UCSD-AML1 (cell line): ENCODE data around the gene ABCC5.
A peak's percentile ranks its signal among the peaks of the same experiment; 100 is the strongest.
"Not testable (repeated sequence)": the region's sequence is repeated elsewhere in the genome, so short reads cannot be mapped to it uniquely, and the experiment has no call there.

Source experiments
- DNase-seq: peaks from one replicate; lab custom pipeline; 2025; ENCODE audit not compliant: unreplicated experiment; lab: John Stamatoyannopoulos, UW

The ABCC5 gene

DNA sequence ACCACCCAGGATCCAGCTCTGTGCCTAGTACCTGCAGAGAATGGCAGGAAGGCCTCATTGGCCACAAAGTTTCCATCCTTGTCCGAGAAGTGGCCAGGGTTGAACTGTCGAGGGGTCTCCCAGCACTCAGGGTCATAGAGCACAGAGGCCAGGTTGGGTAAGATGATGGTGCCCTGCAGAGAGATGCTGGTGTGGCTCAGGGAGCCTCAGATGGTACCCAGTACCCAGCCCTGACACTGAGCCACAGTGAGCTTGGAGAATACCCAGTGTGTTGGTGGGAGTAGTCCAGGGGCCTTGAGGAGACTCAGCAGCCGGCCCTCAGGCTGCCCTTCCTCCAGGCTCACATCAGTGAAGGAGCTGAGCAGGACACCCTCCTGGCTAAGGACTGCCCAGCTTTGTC lies 121.5 kb downstream of the ABCC5 start:
- DNase-seq = no peak

DNA sequence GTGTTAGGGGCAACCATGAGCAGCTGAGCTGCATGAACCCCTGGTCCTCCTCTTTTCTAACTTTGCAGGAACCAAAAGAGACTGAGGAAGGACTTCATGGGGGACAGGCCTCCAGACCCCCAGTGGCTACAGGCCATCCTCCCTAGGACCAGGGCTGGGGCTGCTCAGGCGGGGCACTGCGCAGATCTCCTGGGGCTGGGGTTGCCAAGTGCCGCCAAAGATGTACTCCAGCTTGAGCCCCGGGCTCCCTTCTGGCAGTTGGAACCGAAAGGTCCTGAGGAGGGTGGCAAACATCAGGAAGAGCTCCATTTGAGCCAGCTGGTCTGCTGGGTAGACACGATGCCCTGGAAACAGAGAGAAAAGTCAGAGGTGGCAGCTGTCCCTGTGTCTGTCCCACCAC lies 121.9 kb downstream of the ABCC5 start:
- no peak for DNase-seq

DNA sequence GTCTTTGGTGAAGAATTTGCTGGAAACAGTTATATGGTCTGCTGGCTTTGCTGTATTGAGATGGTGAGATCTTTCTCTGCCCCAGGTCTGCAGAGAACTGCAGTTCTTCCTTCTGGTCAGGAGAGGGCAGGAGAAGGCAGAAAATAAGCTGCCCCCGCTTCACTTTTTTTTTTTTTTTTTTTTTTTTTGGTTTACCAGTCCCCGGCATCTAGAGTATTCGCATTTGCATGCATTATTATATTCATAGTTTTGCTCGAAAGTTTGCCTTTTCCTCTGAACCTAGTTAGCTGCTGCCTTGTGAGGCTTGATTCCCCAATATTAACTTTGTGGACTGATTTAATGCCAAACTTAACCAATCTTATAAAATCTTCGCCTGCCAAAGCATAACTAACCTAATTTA lies 122.4 kb downstream of the ABCC5 start:
- DNase-seq = no peak

DNA sequence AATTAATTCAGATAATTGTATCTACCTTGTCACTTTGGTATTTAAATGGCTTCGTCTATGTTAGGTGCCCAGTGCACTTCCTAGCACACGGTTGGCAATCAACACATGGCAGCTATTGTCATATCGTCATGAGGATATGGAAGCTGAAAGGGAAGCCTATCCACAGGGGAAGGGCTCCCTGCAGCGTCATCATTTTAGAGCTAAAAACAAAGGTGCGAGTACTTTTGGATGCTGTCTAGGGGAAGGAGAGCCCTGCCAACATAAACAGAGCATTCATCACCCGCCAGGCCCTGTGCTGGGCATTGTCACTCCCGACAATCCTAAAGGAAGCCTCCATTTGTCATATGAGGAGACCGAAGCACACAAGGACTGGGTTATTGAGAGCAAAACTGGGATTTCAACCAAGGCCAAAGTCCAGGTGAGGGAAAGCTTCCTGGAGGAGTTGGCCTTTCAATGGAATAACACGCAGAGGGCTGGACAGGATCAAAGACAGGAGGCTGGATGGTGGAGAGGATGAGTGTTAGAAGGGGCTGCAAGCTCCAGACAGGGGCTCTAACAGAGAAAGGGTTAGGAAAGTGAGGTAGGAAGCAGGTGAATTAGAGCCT lies 125.0 kb downstream of the ABCC5 start:
- DNase-seq = no peak

DNA sequence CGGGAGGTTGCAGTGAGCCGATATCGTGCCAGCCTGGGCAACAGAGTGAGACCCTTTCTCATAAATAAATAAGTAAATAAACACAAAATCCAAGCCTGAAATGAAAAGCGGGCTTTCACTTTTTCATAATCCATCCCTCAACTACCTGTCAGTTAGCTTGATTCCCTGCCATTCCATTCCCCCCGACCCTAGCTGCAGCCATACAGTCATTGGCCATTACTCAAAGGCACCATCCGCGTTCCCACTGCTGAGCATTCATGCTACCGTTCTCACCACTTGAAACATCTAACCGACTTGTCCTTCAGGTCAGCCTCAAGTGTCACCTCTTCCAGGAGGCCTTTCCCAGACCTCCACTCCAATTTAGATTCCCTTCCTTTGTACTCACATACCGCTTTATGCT lies 131.9 kb downstream of the ABCC5 start:
- DNase-seq = no peak

DNA sequence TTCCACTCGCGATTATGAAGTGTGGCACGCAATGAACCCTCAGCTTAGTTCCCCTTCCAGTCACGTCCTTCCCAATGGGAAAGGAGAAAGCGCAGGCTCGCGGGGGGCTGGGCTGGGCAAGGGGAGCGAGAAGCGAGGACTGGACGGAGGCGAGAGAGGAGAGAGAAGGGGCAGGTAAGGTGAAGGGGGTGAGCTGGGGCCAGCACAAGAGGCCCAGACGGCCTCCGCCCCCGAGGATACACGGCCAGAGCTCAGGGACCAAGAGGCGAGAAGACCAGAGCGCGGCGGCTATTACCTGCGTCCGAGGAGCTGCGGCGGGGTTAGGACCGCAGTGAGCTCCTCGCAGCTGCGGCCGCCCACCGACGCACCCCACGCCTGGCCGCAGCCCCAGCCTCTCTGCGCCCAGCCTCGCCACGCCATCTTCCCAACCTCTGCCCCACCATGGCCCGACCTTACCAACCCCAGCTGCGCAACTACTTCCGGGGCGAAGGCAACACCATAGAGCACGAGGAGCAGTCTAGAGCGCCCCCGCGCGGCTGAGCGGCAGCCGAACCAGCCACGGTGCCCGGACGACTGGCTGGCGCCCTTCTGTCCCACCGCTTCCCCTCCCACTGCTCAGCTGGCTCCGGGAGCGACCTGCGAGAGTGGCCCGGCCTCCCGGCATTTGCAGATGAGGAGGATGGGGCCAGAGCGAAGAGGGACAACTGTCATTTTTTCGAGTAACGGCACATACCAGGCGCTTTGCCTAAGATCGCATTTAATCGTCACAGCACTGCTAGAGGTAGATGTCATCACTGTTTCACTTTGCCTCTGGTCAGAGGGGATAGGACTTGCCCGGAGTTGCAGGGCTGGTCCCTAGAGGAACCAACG lies 133.0 kb downstream of the ABCC5 start, which contains the start of gene PARL:
Gene PARL (minus strand): TSS at position 454 of the 870 bp plus-strand sequence. CDS start 34 bp downstream, at position 420.
- peak; percentile 95 for DNase-seq

DNA sequence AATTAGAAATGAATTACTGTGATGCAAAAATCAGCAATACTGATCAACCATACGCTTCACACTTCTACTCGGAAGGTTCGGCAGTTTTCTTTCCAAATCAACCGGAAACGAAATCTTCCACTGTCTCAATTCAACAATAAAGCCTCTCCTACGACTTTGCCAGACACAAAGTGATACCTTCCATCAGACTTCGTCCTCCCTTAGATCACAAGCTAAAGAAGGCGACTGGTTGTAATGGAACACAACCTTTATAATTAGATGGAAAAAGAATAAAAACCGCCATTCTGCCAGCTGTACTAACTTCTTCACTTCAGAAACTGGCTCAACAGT lies 133.6 kb downstream of the ABCC5 start:
- no peak for DNase-seq

DNA sequence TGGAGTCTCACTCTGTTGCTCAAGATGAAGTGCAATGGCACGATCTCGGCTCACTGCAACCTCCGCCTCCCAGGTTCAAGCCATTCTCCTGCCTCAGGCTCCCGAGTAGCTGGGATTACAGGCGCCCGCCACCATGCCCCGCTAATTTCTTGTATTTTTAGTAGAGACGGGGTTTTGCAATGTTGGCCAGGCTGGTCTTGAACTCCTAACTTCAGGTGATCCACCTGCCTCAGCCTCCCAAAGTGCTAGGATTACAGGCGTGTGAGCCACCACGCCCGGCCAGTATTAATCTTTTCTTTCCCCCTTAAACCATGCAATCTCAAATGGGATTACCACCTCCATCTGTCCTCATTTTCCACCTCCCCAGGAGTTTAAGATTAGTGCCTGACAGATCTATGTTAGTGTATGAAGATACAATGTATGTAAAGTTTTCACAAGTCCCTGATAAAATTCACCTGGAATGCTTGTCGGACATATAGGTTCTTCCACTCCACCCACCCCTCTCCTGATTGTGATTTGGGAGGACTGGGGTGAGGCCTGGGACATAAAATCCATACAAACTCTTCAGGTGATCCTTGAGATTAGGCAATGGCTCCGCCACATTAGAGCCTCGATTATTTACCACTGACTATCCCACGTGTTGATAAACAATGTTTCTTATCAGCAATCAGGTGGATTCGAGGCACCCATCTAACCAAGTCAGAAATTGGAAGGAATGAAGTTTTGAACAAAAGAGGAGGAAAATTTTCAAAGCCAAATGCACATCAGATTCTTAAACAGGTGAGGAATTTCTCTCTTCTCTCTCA lies 134.2 kb downstream of the ABCC5 start:
- DNase-seq = no peak

DNA sequence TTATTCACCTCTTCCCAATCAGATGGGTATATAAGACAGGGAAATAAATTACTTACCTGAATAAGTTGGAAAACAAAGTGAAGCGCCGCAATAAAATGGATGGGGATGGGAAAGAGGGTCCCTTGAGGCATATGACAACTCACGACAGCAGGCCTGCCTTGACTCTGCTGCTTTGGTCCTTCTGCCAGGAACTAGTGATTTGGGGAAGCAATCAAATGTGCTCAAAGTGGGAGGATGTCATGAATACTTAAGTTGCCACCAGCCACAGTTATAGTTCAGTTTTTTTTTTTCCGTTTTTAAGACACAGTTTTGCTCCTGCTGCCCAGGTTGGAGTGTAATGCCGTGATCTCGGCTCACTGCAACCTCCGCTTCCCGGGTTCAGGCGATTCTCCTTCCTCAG lies 137.6 kb downstream of the ABCC5 start:
- no peak for DNase-seq

DNA sequence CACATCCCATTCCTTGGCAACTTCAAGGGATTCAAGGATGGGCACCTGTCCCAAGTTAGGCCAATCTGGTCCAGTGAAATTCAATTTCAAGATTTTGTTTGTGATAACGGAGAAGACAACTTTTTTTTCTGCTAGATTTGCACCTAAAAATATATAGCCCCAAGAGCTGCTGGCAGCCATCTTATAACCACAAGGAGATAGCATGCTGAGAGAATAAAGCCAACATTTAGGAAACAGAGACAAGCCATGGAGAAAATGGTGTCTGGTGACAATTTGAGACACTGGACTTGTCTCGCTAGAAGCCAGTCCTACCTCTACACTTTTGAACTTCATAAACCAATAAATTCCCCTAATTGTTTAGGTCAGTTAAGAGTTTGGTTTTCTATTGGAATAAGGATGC lies 138.4 kb downstream of the ABCC5 start:
- DNase-seq = no peak

DNA sequence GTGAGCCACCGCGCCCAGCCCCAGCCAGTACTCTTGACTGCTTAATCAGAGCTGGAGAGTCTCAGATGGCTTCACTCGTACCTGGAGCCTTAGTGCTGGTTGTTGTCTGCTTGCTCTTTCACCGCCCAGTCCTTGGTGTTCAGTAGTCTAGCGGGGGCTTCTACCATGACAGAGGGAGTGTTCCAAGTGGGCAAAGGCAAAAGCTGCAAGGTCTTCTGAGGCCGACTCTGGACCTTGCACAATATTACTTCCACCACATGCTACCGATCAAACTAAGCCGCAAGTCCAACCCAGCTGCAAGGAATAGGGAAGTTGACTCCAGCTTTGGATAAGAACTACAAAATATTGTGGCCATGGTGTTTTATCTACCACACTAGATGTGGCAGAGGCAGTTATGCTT lies 139.6 kb downstream of the ABCC5 start:
- peak; percentile 54 for DNase-seq

DNA sequence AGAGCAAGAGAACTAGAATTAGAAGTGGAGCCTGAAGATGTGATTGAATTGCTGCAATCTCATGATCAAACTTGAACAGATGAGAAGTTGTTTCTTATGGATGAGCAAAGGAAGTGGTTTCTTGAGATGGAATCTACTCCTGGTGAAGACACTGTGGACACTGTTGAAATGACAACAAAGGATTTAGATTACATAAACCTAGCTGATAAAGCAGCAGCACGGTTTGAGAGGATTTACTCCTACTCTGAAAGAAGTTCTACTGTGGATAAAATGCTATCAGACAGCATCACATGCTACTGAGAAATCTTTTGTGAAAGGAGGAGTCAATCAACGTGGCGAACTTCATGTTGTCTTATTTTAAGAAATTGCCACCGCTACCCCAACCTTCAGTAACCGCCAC lies 140.5 kb downstream of the ABCC5 start:
- not testable (repeated sequence) for DNase-seq

DNA sequence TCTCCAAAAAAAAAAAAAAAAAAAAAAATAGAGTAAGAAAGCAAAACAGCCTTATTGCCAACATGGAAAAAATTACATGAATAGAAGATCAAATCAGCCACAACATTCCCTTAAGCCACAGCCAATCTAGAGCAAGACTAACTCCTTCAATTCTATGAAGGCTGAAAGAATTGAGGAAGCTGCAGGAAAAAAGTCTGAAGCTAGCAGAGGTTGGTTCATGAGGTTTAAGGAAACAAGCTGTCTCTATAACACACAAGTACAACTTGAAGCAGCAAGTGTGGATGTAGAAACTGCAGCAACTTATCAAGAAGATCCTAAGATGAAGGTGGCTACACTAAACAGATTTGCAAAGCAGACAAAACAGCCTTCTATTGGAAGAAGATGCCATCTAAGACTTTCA lies 142.3 kb downstream of the ABCC5 start:
- DNase-seq = no peak

DNA sequence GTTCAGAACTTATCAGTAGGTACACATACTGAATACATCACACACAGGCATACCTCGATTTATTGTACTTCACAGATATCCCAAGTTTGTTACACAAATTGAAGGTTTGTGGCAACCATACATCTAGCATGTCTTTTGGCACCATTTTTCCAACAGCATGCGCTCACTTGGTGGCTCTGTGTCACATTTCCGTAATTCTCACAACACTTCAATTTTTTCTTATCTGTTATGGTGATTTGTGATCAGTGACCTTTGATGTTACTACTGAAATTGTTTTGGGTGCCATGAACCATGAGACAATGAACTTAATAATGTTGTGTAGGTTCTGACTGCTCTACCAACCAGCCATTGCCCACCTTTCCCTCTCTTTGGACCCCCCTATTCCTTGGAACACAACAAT lies 143.8 kb downstream of the ABCC5 start:
- no peak for DNase-seq

DNA sequence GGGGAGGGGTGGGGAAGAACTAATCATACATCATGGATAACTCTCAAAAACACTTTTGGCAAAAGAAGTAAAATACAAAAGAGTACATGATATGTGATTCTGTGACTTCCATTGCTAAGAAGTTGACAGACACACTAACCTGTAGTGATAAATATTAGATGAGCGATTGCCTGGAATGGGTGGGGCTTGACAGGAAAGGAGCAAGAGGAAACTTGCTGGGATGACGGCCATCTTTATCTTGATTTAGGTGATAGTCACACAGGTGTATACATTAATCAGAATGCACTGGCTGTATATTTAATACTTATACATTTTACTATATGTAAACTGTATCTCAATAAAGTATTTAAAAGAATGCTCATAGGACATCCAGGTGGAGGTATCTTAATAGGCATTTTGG lies 146.1 kb downstream of the ABCC5 start:
- no peak for DNase-seq

DNA sequence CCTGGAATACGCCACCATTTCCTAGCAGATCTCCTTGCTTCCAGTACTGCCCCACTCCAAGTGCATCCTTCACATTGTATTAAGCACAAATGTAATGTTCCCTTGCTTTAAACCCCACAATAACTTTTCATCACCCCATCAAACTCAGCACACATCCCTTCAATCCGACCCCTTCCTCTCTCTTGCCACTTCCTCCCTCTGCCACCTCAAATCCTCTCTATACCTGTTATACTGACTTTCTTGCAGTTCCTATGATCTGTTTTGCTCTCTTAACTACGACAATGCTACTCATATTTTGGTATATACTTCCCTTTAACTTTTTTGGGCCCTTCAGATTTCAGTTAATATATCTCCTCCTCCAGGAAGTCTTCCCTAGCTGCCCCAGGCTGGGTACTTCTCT lies 147.1 kb downstream of the ABCC5 start:
- no peak for DNase-seq
